MM.1S (cell line): ENCODE data around the gene RNFT1.
"Not testable (repeated sequence)": the region's sequence is repeated elsewhere in the genome, so short reads cannot be mapped to it uniquely, and the experiment has no call there.

ENCODE experiments used
- DNase-seq: peaks from one replicate; pipeline ENCODE4 v3.0.0-alpha.2; 2015
- H2AFZ ChIP-seq: fragments of 300-600 bp; sonication (generic); 2 replicates; pipeline ENCODE4 v1.6.0; 2016; ENCODE audit warnings: antibody characterized with exemption, low read length
- H3F3A ChIP-seq: fragments of 300-600 bp; sonication (generic); 2 replicates; pipeline ENCODE4 v1.6.1; 2016; ENCODE audit warnings: mild to moderate bottlenecking, antibody characterized with exemption, low read length, moderate library complexity, mixed read lengths; ENCODE audit not compliant: insufficient read depth
- H3K27ac ChIP-seq: fragments of 300-600 bp; sonication (generic); 2 replicates; pipeline ENCODE4 v1.5.1; 2016; ENCODE audit warnings: mild to moderate bottlenecking, low read length
- H3K27me3 ChIP-seq: fragments of 300-600 bp; sonication (generic); replicated peaks from 2 replicates; pipeline ENCODE4 v1.6.0; 2016; ENCODE audit warnings: low read length; ENCODE audit not compliant: insufficient read depth
- H3K36me3 ChIP-seq: fragments of 300-600 bp; sonication (generic); replicated peaks from 2 replicates; pipeline ENCODE4 v1.6.1; 2016; ENCODE audit warnings: mild to moderate bottlenecking, low read length, mixed read lengths; ENCODE audit not compliant: insufficient read depth
- H3K4me1 ChIP-seq: fragments of 300-600 bp; sonication (generic); 2 replicates; pipeline ENCODE4 v1.6.1; 2016; ENCODE audit warnings: low read length, mixed read lengths
- H3K4me2 ChIP-seq: fragments of 300-600 bp; sonication (generic); 2 replicates; pipeline ENCODE4 v1.6.0; 2016; ENCODE audit warnings: low read depth, low read length
- H3K4me3 ChIP-seq: fragments of 300-600 bp; sonication (generic); 2 replicates; pipeline ENCODE4 v1.5.1; 2016; ENCODE audit warnings: low read length, mixed read lengths
- H3K79me2 ChIP-seq: fragments of 300-600 bp; sonication (generic); 2 replicates; pipeline ENCODE4 v1.6.1; 2016; ENCODE audit warnings: mixed run types, low read length, mixed read lengths
- H3K9ac ChIP-seq: fragments of 300-600 bp; sonication (generic); 2 replicates; pipeline ENCODE4 v1.6.1; 2016; ENCODE audit warnings: low read length, mixed read lengths
- H3K9me2 ChIP-seq: fragments of 300-600 bp; sonication (generic); replicated peaks from 2 replicates; pipeline ENCODE4 v1.6.1; 2016; ENCODE audit warnings: mild to moderate bottlenecking, low read length, mixed read lengths; ENCODE audit not compliant: insufficient read depth
- H3K9me3 ChIP-seq: fragments of 300-600 bp; sonication (generic); replicated peaks from 2 replicates; pipeline ENCODE4 v1.6.1; 2016; ENCODE audit warnings: mild to moderate bottlenecking, low read length, mixed read lengths; ENCODE audit not compliant: insufficient read depth
- H4K20me1 ChIP-seq: fragments of 300-600 bp; sonication (generic); 2 replicates; pipeline ENCODE4 v1.6.1; 2016; ENCODE audit warnings: mild to moderate bottlenecking, low read length, moderate library complexity, mixed read lengths; ENCODE audit not compliant: insufficient read depth
- EZH2 ChIP-seq: fragments of 300-600 bp; sonication (generic); optimal IDR thresholded peaks from 2 replicates; pipeline ENCODE3; 2017; ENCODE audit warnings: low read depth, mild to moderate bottlenecking, antibody characterized with exemption, low read length, mixed read lengths
- EZH2phosphoT487 ChIP-seq: fragments of 300-600 bp; sonication (generic); IDR thresholded peaks from 2 replicates; pipeline ENCODE4 v1.6.1; 2018; ENCODE audit warnings: antibody characterized with exemption, low read length
- TF ChIP-seq, protein P1 (sequence below): fragments of 300-600 bp; sonication (generic); IDR thresholded peaks from 2 replicates; pipeline ENCODE4 v1.5.1; 2016; ENCODE audit warnings: antibody characterized with exemption, low read length, mixed read lengths

The RNFT1 gene

DNA sequence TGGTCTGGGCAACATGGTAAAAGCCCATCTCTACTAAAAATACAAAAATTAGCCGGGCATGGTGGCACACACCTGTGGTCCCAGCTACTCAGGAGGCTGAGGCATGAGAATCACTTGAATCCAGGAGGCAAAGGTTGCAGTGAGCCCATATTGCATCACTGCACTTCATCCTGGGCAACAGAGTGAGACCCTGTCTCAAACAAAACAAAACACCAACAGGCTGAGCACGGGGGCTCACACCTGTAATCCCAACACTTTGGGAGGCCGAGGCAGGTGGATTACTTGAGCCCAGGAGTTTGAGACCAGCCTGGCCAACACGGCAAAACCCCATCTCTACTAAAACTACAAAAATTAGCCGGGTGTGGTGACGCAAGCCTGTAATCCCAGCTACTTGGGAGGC, 10.6 kb upstream of the RNFT1 start:
- H3K9me3 ChIP-seq, H3K79me2 ChIP-seq, H3K27ac ChIP-seq, H3F3A ChIP-seq, H3K36me3 ChIP-seq, DNase-seq, H2AFZ ChIP-seq, H3K4me2 ChIP-seq, H3K4me3 ChIP-seq, H4K20me1 ChIP-seq, H3K4me1 ChIP-seq, H3K9ac ChIP-seq, H3K27me3 ChIP-seq, H3K9me2 ChIP-seq: not testable (repeated sequence)

DNA sequence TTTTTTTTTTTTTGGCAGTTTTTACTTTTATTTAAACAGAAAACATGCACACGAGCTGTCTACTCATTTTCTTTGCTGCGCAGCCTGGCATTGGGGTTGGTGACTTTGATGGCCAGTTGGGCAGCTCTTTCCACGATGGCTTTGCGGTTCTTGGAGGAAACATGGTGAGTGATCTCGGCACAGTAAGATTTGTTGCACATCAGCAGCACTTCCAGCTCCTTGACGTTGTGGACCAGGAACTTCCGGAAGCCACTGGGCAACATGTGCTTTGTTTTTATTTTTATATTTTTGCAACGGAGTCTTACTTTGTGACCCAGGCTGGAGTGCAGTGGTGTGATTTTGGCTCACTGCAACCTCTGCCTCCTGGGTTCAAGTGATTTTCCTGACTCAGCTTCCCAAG, 8.9 kb upstream of the RNFT1 start:
- H3K4me2 ChIP-seq, H3K9me3 ChIP-seq, H3K9me2 ChIP-seq, DNase-seq, H3K27me3 ChIP-seq, H2AFZ ChIP-seq, H3K36me3 ChIP-seq, H3K79me2 ChIP-seq, H3K9ac ChIP-seq, H3K4me3 ChIP-seq, H3K27ac ChIP-seq, H4K20me1 ChIP-seq, H3K4me1 ChIP-seq, H3F3A ChIP-seq: not testable (repeated sequence)

GRCh38 chr17:59972778-59973177, 8.2 kb upstream of the RNFT1 start:
- Histone ChIP-seq H3F3A (no peaks in the 10 kb centered on the region), H3K4me3 (no peak overlapping the region), H3K4me2 (no peak overlapping the region), H3K4me1 (no peaks in the 10 kb centered on the region), H3K9me3 (no peaks in the 10 kb centered on the region), H3K9me2 (no peaks in the 10 kb centered on the region), H3K79me2 (no peaks in the 10 kb centered on the region), H3K27ac (no peak overlapping the region), H3K27me3 (no peaks in the 10 kb centered on the region), H3K9ac (no peak overlapping the region), H2AFZ (no peak overlapping the region), H4K20me1 (no peaks in the 10 kb centered on the region), H3K36me3 (no peaks in the 10 kb centered on the region)
- no peak for DNase-seq
- TF ChIP-seq, protein P1, sequence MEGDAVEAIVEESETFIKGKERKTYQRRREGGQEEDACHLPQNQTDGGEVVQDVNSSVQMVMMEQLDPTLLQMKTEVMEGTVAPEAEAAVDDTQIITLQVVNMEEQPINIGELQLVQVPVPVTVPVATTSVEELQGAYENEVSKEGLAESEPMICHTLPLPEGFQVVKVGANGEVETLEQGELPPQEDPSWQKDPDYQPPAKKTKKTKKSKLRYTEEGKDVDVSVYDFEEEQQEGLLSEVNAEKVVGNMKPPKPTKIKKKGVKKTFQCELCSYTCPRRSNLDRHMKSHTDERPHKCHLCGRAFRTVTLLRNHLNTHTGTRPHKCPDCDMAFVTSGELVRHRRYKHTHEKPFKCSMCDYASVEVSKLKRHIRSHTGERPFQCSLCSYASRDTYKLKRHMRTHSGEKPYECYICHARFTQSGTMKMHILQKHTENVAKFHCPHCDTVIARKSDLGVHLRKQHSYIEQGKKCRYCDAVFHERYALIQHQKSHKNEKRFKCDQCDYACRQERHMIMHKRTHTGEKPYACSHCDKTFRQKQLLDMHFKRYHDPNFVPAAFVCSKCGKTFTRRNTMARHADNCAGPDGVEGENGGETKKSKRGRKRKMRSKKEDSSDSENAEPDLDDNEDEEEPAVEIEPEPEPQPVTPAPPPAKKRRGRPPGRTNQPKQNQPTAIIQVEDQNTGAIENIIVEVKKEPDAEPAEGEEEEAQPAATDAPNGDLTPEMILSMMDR = no peak
- TF ChIP-seq EZH2phosphoT487 = no peak
- TF ChIP-seq EZH2 = no peak

DNA sequence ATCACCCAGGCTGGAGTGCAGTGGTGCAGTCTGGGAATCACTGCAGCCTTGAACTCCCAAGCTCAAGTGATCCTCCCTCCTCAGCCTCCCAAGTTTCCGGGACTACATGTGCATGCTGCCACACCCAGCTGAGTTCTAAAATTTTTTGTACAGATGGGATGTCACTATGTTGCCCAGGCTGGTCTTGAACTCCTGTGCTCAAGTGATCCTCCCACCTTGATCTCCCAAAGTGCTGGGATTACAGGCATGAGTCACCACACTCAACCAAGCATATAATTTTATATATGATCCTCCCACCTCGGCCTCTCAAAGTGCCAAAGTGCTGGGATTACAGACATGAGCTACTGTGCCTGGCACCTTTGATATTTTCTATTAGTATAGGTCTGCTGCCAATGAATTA, 7.2 kb upstream of the RNFT1 start:
- not testable (repeated sequence) for H4K20me1 ChIP-seq, H3K27me3 ChIP-seq, H3K36me3 ChIP-seq, H3K9ac ChIP-seq, DNase-seq, H3F3A ChIP-seq, H3K9me3 ChIP-seq, H3K27ac ChIP-seq, H3K4me2 ChIP-seq, H3K9me2 ChIP-seq, H2AFZ ChIP-seq, H3K79me2 ChIP-seq, H3K4me3 ChIP-seq, H3K4me1 ChIP-seq

GRCh38 chr17:59963738-59964481, 630 bp downstream of the RNFT1 start:
- peak; percentile 65 for DNase-seq
- H3F3A ChIP-seq = peaks cover 8% of the 10 kb centered on the region; the same call in 1 of the 2 replicates
- H3K79me2 ChIP-seq = no peaks in the 10 kb centered on the region
- peak overlapping the region; percentile 84 for H3K4me3 ChIP-seq
- no peak for TF ChIP-seq EZH2phosphoT487
- peak overlapping the region; percentile 70 for H3K9ac ChIP-seq
- no peaks in the 10 kb centered on the region for H3K36me3 ChIP-seq
- no peaks in the 10 kb centered on the region for H4K20me1 ChIP-seq
- H3K4me1 ChIP-seq = no peaks in the 10 kb centered on the region
- H3K4me2 ChIP-seq = peak overlapping the region; percentile 81
- no peaks in the 10 kb centered on the region for H3K9me2 ChIP-seq
- H3K27me3 ChIP-seq = no peaks in the 10 kb centered on the region
- H2AFZ ChIP-seq = peak overlapping the region; percentile 94
- no peaks in the 10 kb centered on the region for H3K9me3 ChIP-seq
- H3K27ac ChIP-seq = peak overlapping the region; percentile 65
